Stomach smooth muscle (tissue), 2 donors: Measurements from ENCODE around the gene DCAKD.

ENCODE experiments used
- H3K27ac ChIP-seq: one replicate; pipeline ENCODE4 v1.7.0; 2013; ENCODE audit warnings: mild to moderate bottlenecking, low read length, inconsistent platforms
- H3K27me3 ChIP-seq, 2 donors: one replicate each; pipeline ENCODE4 v1.7.0; 2013; ENCODE audit warnings: low read length in 2 of 2; ENCODE audit not compliant: insufficient read depth in 2 of 2, control insufficient read depth in 1 of 2
- H3K36me3 ChIP-seq, 2 donors: one replicate each; pipeline ENCODE4 v1.7.0; 2013; ENCODE audit warnings: low read length in 2 of 2; ENCODE audit not compliant: control insufficient read depth in 2 of 2, insufficient read depth in 2 of 2
- H3K4me1 ChIP-seq: one replicate; pipeline ENCODE4 v1.7.0; 2013; ENCODE audit warnings: low read length; ENCODE audit not compliant: control insufficient read depth, insufficient read depth
- H3K4me3 ChIP-seq, 2 donors: one replicate each; pipeline ENCODE4 v1.7.0; 2013; ENCODE audit warnings: low read length in 2 of 2
- H3K9ac ChIP-seq, 2 donors: one replicate each; pipeline ENCODE4 v1.7.0; 2013; ENCODE audit warnings: low read length in 2 of 2, mild to moderate bottlenecking in 1 of 2
- H3K9me3 ChIP-seq, 2 donors: one replicate each; pipeline ENCODE4 v1.7.0; 2013; ENCODE audit warnings: low read length in 2 of 2; ENCODE audit not compliant: control insufficient read depth in 2 of 2
- donor health status: healthy.
- donor health status: Pancreatic carcinoma.

Gene DCAKD

GRCh38 chr17:45043813-45044540 is 7.5 kb downstream of the DCAKD start:
- H3K9me3 ChIP-seq = no peaks in the 10 kb centered on the region
- H3K27ac ChIP-seq = no peak overlapping the region
- no peaks in the 10 kb centered on the region for H3K27me3 ChIP-seq
- H3K4me3 ChIP-seq = peak overlapping the region in 1 of 2 donors; percentile 35
- H3K36me3 ChIP-seq = no peaks in the 10 kb centered on the region
- peak overlapping the region in 1 of 2 donors; percentile 33 for H3K9ac ChIP-seq
- peaks cover 36% of the 10 kb centered on the region for H3K4me1 ChIP-seq

- no peaks in the 10 kb centered on the region for H3K9me3 ChIP-seq
- H3K36me3 ChIP-seq = no peaks in the 10 kb centered on the region
- no peak overlapping the region for H3K9ac ChIP-seq
- peaks cover 41% of the 10 kb centered on the region for H3K4me1 ChIP-seq
- no peak overlapping the region for H3K4me3 ChIP-seq
- no peaks in the 10 kb centered on the region for H3K27me3 ChIP-seq
- no peak overlapping the region for H3K27ac ChIP-seq
Measured at GRCh38 chr17:45042346-45043120, 8.9 kb downstream of the DCAKD start.

GRCh38 chr17:45040459-45040858 is 11.0 kb downstream of the DCAKD start:
- H3K27ac ChIP-seq = no peak overlapping the region
- peaks cover 41% of the 10 kb centered on the region for H3K4me1 ChIP-seq

GRCh38 chr17:45038728-45039634 is 12.5 kb downstream of the DCAKD start:
- no peak overlapping the region for H3K27ac ChIP-seq
- no peaks in the 10 kb centered on the region for H3K27me3 ChIP-seq
- no peaks in the 10 kb centered on the region for H3K9me3 ChIP-seq
- H3K9ac ChIP-seq = no peak overlapping the region
- H3K4me1 ChIP-seq = peaks cover 35% of the 10 kb centered on the region
- H3K36me3 ChIP-seq = peaks cover 8 to 9% of the 10 kb centered on the region in 2 donors
- H3K4me3 ChIP-seq = no peak overlapping the region

More at GRCh38 chr17:45040459-45040858, 11.0 kb downstream of the DCAKD start:
- Histone ChIP-seq H3K9ac (no peak overlapping the region), H3K4me3 (no peak overlapping the region), H3K27me3 (no peaks in the 10 kb centered on the region), H3K36me3 (peaks cover 0 to 3% of the 10 kb centered on the region in 2 donors), H3K9me3 (no peaks in the 10 kb centered on the region)

DNA sequence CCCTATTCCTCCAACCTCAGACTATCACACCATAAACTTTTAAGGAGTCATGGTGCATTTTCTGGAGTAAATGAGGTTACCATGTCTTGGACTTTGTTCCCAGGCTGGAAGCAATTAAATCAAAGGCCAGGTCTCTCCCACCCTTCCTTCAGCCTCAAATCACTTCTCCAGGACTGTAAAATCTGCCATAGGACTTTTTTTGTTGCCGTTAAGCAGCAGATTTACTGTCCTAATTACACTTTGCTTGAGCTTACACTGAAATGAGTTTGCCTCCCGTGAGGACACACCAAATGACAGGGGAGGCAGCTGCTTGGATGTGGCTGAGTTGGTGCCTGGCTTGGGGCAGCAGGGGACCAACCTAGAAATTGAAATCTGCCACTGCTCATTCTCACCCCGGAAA is 14.7 kb downstream of the DCAKD start:
- Histone ChIP-seq H3K4me1 (peaks cover 21% of the 10 kb centered on the region), H3K27ac (no peak overlapping the region), H3K27me3 (no peaks in the 10 kb centered on the region), H3K4me3 (no peak overlapping the region), H3K36me3 (peaks cover 12 to 21% of the 10 kb centered on the region in 2 donors), H3K9ac (no peak overlapping the region), H3K9me3 (no peaks in the 10 kb centered on the region)

- no peak overlapping the region for H3K9ac ChIP-seq
- peaks cover 17% of the 10 kb centered on the region for H3K4me1 ChIP-seq
- no peaks in the 10 kb centered on the region for H3K9me3 ChIP-seq
- peaks cover 20 to 24% of the 10 kb centered on the region in 2 donors for H3K36me3 ChIP-seq
- no peak overlapping the region for H3K4me3 ChIP-seq
- H3K27ac ChIP-seq = no peak overlapping the region
- H3K27me3 ChIP-seq = no peaks in the 10 kb centered on the region
Measured at GRCh38 chr17:45035848-45036247, 15.6 kb downstream of the DCAKD start.

GRCh38 chr17:45034599-45034998 is 16.8 kb downstream of the DCAKD start:
- no peak overlapping the region for H3K27ac ChIP-seq
- H3K27me3 ChIP-seq = no peaks in the 10 kb centered on the region
- no peak overlapping the region for H3K9ac ChIP-seq
- peaks cover 22 to 30% of the 10 kb centered on the region in 2 donors for H3K36me3 ChIP-seq
- peaks cover 12% of the 10 kb centered on the region for H3K4me1 ChIP-seq
- no peak overlapping the region for H3K4me3 ChIP-seq
- no peaks in the 10 kb centered on the region for H3K9me3 ChIP-seq

- Histone ChIP-seq H3K9ac (no peak overlapping the region), H3K27ac (no peak overlapping the region), H3K4me3 (no peak overlapping the region), H3K9me3 (no peaks in the 10 kb centered on the region), H3K36me3 (peaks cover 28 to 37% of the 10 kb centered on the region in 2 donors), H3K4me1 (no peaks in the 10 kb centered on the region), H3K27me3 (no peaks in the 10 kb centered on the region)
Measured at GRCh38 chr17:45032174-45032541, 19.3 kb downstream of the DCAKD start.

DNA sequence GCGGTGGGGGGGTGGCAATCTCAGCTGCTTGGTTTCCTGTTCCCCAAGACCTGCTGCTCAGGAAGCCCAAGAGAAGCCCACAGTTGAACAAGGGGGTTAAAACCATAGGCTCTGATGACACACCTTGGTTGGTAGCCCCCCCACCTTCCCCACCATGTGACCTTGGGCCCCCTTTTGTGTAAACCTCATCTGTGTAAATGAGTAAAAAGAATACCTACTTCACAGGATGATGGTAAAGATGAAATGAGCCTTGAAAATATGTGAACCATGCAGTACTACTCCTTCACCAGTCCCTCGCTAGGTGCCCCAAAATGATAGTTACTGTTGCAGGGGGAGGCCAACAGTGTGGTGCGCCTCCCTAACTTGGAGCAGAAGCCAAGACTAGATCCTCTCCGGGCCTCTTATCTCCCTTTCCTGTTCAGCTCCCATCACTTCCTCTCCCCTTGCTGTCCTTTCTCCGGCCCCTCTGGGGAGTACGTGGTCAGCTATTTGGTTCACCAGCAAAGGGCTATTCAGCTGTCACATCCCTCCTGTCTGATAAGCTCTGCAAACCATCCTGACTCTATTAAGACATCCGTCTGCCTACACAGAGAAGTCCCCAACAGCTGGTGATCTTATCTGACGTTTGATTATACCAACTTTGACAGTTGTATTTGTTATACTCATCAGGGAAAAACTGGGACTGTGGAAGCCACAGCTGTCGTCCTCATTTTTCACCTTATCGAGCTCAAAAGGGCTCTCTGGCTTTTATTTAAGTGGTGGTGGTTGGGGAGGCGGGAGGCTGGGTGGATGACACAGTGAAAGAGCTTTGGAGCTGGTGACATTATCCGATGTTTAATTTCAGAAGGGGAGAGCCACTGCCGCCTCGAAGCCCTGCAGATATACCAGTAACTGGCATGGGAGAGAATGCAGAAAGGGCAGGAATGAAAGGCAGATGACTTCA is 19.9 kb downstream of the DCAKD start:
- no peak overlapping the region for H3K9ac ChIP-seq
- no peaks in the 10 kb centered on the region for H3K27me3 ChIP-seq
- peaks cover 28 to 38% of the 10 kb centered on the region in 2 donors for H3K36me3 ChIP-seq
- no peaks in the 10 kb centered on the region for H3K9me3 ChIP-seq
- H3K4me3 ChIP-seq = no peak overlapping the region
- H3K4me1 ChIP-seq = no peaks in the 10 kb centered on the region
- no peak overlapping the region for H3K27ac ChIP-seq
